NCI-H524 treated with DMSO at 0.1 percent for 48 hours (cell line): Measurements from ENCODE around the gene TRIM14.
"Not testable (repeated sequence)": the region's sequence is repeated elsewhere in the genome, so short reads cannot be mapped to it uniquely, and the experiment has no call there.

Experiments used
- DNase-seq: peaks from one replicate; lab custom pipeline; 2025; lab: John Stamatoyannopoulos, UW

The TRIM14 gene

GRCh38 chr9:98107926-98108325, 11.1 kb downstream of the TRIM14 start:
- DNase-seq: no peak

- DNase-seq: no peak
Observed at GRCh38 chr9:98105006-98105405, 14.0 kb downstream of the TRIM14 start.

- DNase-seq: no peak
Observed at GRCh38 chr9:98104445-98104881, 14.6 kb downstream of the TRIM14 start.

GRCh38 chr9:98101868-98102273, 17.2 kb downstream of the TRIM14 start:
- DNase-seq: no peak

- no peak for DNase-seq
Observed at GRCh38 chr9:98101416-98101815, 17.6 kb downstream of the TRIM14 start.

GRCh38 chr9:98100456-98100855, 18.6 kb downstream of the TRIM14 start:
- no peak for DNase-seq

GRCh38 chr9:98099898-98100297, 19.1 kb downstream of the TRIM14 start:
- no peak for DNase-seq

- no peak for DNase-seq
Observed at GRCh38 chr9:98099346-98099745, 19.7 kb downstream of the TRIM14 start.

GRCh38 chr9:98097836-98098235, 21.2 kb downstream of the TRIM14 start:
- no peak for DNase-seq

- no peak for DNase-seq
Observed at GRCh38 chr9:98096091-98096490, 22.9 kb downstream of the TRIM14 start.

GRCh38 chr9:98095401-98095800, 23.6 kb downstream of the TRIM14 start:
- no peak for DNase-seq

- no peak for DNase-seq
Observed at GRCh38 chr9:98094851-98095250, 24.2 kb downstream of the TRIM14 start.

- DNase-seq: no peak
Observed at GRCh38 chr9:98094316-98094715, 24.7 kb downstream of the TRIM14 start.

- no peak for DNase-seq
Observed at GRCh38 chr9:98092613-98092931, 26.4 kb downstream of the TRIM14 start.

- DNase-seq: no peak
Observed at GRCh38 chr9:98091735-98092612, 27.0 kb downstream of the TRIM14 start.

GRCh38 chr9:98090674-98091073, 28.3 kb downstream of the TRIM14 start:
- DNase-seq: not testable (repeated sequence)

GRCh38 chr9:98087420-98088354, 31.3 kb downstream of the TRIM14 start:
- no peak for DNase-seq

- DNase-seq: no peak
Observed at GRCh38 chr9:98086461-98086860, 32.6 kb downstream of the TRIM14 start.

- peak; percentile 34 for DNase-seq
Observed at GRCh38 chr9:98085944-98086343, 33.1 kb downstream of the TRIM14 start.

GRCh38 chr9:98085058-98085457, 34.0 kb downstream of the TRIM14 start:
- no peak for DNase-seq

GRCh38 chr9:98084396-98084795, 34.6 kb downstream of the TRIM14 start:
- DNase-seq: no peak

GRCh38 chr9:98083566-98084183, 35.3 kb downstream of the TRIM14 start:
- DNase-seq: no peak
